Right hindlimb (tissue), 1 donor: ENCODE results near the gene TOM1L2.

Experiments
- DNase-seq: peaks from one replicate; pipeline ENCODE4 v3.0.0-alpha.2; 2018

The TOM1L2 gene

DNA sequence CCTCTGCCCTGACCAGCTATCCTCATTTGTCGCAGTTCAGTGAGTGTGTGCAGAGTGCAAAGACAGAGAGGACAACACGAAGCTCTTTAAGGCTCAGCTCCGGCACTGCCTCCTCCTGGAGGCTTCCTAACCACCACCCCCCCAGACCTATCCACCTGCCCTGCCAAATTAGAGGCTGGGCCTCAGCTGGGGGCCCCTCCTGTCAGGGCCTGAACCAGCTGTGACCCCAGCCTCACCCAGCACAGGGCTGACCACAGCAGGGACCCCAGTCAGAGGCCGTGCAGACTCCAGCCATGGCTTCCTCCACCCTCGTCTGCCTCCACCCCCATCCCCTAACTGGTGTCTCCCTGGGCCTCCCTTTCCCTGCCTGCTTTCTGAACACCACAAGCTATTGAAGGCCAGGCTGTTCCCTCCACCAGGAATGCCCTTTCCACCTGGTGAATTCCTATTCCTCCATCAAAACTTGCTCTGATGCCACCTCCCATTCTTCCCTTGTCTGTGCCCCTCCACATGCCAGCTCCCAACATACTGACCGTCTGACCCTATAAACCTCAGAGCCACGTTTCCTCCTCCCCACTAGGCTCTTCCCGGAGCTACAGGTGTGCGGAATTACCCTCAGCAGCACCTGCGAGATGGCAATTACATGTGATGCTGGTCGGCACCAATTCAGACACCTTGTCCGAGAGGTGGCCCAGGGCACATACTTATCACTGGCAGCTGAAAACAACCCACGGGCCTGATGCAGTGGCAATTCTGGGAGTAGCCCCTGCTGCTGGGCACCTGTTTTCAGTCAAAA lies 144.2 kb downstream of the TOM1L2 start:
- DNase-seq = no peak

DNA sequence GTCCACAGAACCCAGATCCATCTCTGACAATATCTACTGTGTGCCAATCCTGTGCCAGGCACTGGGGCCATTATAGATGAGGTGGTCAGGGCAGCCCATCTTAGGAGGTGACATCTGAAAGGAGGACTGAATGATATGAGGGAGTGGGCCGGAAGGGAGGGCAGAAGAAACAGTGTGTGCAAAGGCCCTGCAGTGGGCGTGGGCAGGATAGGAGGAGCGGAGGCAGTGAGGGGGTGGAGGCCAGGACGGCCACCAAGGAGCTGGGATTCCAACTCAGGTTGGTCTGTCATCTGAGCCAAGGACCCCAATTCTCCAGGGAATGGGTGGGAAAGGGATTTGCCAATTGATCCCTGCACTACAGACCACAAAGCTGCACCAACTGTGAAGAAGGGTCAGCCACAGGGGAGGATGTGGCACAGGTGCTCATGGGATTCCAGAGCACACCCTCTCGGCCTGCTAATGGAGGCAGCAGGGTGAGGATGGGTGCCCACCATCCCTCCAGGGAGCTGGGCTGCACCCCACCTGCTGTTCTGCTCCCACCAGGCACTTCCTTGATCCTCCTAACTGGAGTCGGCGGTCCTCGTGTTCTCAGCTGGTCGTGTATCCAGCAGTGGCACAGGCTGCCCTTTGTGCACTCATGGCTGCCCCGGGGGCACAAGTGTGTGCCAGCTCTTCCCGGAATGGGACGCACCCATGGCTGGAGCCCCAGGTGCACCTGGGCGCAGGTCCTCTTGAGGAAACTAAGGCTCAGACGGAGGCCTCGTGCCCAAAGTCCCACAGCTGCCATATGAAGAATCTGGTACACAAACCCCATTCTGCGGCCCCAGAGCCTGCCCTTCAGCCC lies 145.0 kb downstream of the TOM1L2 start:
- no peak for DNase-seq

- DNase-seq = no peak
These were observed 145.9 kb downstream of the TOM1L2 start for GRCh38 chr17:17826342-17826713.

DNA sequence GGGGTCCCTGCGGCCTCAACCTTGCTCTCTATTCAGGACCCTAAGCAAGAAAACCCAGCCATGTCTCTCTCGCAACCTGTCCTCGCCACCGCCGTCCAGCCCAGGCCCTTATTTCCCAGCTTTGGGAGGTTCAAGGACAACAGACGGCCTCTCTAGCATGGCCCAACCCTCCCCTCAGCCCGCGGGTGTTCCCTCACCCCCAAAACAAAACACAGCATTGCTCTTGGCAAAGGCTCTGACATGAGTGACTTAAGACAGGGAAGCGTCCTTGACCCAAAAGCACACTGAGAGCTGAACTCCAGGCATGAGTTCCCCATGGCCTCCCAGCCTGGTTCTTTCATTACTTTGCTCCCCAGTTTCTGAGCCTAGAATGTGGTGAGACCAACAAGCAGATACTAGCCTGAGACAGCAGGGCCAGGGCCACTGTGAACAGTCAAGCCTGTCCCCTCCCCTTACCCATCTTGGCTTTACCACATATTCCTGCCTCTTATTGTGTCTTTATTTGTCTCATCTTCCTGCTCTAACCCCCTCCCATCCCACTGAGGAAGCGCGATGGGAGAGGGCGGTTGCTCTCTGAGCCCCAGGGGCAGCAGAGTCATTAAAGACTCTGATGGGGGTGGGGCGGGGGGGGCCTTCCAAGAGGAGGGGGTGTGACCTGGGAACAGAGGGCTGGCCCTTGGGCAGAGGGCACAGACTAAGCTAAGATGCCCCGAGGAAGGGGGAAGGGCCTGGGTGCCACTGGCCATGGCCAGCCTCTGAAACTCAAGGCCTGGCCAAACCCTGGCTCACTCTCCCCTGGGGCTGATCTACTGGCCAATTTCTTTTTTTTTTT lies 147.2 kb downstream of the TOM1L2 start:
- DNase-seq = no peak

DNA sequence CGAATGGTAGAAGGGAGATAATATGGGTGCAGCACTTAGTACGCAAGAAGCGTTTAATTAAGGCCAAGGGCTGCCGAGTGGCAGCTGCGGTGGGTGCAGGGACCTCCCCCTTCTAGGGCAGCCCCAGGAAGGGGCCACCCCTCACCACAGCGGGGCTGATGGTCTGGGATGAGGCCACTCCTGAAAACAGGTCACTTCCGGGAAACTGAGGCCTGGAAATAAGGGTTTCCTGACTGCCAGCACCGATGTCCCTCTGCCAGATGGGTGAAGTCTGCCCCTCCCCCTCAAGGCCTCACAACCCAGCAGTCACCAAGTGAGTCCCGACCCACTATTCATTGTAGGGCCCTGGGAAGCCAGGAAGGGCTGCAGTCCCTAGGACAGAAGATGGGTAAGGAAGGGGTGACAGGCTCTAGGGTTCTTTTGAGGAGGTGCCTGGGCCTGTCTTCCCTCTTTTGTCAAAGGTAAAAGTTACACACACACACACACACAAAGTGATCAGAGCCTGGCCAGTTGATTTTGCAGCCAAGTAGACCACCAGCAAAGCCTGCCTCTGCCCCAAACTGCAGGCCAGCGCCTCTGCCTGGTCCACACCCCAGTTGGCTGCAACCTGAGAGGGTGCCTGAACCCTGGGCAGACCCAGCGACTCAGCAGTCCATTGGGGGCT lies 147.9 kb downstream of the TOM1L2 start:
- DNase-seq = no peak

DNA sequence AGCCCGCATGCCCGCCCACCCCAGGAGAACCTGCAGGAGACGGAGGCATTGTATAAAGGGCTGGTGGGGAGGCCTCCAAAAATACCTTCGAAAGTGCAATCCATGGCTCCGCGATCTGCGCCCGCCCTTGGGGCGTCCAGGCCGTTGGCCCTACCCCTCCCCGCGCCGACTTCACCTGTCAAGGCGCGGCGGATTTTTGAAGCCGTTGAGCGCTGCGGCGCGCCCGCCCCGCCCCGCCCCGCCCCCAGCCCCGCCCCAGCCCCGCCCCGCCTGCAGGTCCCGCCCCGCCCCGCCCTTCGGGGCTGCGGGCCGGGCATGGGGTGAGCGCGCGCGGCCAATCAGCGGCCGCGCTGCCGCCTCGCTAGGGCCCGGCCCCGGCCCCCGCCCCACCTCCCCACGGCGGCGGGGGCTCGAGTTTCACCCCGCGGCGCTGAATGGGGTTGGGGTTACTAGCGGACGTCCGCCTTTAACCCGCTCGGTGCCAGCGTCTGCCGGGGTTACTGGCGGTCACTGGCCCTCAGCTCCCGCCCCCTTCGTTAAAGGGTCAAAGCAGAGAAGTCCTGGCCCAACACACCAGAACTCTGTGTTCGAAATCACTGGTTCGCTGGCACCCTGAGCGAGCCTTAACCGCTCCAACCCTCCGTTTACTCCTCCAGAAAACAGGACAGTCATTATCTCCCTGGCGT lies 148.6 kb downstream of the TOM1L2 start:
- DNase-seq = peak; percentile 91

DNA sequence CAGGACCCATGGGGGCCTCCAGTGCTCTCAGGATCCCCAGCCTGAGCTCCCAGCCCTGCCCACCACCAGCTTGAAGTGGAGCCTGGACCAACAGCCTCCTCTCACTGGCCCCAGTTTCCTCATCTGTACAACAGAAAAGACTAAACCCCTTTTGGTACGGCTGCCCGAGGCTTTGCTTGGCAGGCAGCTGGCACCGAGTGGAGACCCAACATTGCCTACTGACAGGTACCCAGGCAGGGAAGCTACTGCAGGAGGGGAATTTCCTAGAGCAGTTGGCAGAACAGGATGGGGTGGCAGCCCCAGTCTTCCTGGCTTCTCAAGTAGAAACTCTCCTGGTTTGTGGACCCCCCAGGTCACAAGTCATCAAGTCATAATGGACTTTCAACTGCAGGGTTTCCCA lies 149.6 kb downstream of the TOM1L2 start:
- DNase-seq = no peak

DNA sequence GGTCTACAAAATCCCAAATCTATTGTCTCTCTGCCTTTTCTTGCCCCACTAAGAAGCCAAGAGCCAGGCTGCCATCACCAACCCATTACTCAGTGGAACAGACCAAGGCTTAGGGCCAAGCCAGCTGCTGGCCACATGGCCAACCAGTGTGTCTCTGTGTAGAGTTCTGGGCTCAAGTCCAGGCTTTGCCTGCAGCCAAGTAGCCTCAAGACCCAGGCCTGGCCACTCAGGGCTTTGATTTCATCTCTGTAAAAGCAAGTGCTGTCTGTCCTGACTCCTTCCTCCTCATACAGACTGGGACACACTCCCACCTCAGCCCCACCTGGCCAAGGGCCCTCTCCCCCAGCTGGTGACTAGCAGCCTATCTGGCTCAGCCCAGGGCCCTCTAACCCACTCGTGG lies 150.0 kb downstream of the TOM1L2 start:
- DNase-seq = no peak

DNA sequence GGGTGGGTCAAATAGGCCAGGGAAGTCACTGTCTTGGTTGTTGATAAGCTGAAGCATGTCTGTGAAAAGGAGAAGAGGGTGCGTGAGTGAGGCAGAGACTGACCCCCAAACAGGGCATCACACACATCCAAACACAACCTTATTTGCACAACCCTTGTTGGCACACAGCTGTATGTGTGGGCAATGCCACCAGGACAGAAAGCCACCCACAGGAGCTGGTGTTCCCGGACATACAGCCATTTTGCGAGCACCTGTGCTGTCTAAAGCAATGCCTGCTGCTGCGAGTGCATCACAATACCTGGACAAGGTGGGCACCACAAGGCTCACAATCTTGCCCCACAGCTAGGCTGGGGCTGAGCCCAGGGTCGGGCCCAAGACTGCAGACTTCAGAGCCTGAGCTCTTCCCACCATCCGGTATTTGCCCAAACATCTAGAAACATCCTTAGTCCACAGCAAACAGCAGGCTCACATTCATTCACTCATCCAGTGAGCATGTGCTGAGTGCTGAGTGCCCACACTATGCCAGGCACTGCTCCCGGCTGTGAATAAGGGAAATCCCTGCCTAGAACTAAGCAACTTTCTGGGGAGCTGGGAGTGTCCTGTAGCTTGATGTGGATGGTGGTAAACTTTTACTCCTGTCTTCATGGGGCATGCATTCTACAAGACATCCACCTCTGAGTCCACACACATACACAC lies 151.6 kb downstream of the TOM1L2 start:
- DNase-seq = no peak

DNA sequence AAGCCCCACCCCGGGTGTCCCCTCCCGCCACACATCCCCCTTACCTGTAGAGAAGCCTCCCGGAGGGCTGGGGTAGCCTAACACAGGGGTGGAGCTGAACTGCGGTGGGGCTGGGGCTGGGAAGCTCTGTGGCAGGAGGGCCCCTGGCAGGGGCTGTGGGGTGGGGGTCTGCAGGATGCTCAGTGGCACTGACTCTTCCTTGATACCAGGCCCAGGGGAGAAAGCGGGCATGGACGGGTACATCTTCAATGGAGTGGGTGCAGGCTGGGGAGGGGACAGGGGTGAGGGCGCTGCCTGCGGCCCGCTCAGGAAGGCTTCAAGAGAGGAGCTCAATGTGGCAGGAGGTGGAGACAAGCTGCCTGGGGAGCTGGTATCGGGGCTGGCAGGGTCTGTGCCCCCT lies 152.2 kb downstream of the TOM1L2 start:
- no peak for DNase-seq

- no peak for DNase-seq
These were observed 152.6 kb downstream of the TOM1L2 start for GRCh38 chr17:17819561-17819995.

GRCh38 chr17:17819111-17819510 lies 153.1 kb downstream of the TOM1L2 start:
- DNase-seq = no peak

DNA sequence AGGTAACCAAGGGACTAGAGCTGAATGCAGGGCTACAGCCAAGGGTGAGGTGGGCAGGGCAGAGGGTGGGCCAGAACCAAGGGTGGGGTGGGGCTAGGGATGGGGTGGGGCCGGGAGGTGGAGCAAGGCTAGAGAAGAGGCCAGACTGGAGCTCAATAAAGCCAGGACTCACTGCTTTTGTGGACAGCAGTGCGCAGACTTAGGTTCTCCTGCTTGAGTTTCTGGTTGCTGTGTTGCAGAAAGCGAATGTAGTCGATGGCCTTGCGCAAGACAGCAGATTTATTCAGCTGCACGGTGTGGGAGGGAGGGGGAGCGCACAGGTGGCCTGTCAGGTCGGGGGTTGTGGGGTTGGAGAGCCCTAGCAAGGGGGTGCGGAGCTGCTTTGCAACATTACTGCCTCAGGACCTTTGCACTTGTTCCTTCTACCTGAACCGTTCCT lies 154.1 kb downstream of the TOM1L2 start:
- no peak for DNase-seq

DNA sequence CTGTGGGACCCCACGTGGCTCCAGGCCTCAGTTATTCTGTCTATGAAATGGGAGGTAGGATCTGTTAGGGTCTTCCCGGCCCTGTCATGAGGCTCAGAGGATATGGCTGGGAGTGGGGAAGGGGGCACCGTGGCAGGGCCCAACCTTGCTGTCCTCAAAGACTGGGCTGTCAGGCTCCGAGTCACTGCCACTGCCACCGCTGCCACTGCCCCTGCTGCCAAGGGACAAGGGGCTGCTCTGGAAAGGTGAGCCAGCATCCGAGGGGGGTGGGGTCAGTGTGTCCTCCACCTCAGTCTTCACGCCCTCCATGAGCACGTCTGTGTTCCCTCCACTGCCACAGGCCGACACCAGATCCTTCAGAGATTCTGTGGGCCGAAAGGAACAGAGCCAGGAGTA lies 154.7 kb downstream of the TOM1L2 start:
- no peak for DNase-seq

DNA sequence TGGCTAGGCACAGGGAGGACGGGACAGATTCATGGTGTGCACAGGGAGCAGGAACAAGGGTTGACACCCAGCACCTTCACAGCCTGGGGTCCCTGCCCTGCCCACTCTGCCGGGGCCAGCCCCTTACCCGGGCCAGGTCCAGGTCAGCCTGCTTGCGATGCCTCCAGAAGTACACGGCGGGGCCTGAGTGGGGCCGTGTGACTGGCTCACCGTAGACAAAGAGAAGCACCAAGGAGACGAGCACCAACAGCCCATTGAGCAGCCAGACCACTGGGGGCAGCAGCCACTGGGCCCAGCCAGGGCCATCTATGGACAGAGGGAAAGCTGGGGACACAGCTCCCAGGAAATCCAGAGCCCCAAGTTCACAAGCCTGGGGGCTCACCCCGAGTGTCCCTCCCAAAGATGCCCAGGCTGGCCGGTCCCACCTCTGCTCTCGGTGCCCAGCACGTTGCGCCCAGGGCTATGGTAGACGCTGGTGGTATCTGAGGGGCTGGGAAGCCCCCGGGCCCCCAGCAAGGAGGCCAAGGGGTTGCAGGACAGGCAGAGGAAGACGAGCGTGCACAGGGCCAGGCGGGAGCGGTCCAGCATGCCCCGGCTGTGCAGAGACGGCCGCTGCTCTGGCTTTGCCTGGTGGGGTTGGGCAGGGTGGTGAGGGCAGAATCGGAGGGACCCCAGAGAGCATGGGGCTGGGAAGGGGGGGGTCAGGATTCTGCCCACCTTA lies 155.2 kb downstream of the TOM1L2 start:
- no peak for DNase-seq

- no peak for DNase-seq
These were observed 155.9 kb downstream of the TOM1L2 start for GRCh38 chr17:17816240-17816814.

DNA sequence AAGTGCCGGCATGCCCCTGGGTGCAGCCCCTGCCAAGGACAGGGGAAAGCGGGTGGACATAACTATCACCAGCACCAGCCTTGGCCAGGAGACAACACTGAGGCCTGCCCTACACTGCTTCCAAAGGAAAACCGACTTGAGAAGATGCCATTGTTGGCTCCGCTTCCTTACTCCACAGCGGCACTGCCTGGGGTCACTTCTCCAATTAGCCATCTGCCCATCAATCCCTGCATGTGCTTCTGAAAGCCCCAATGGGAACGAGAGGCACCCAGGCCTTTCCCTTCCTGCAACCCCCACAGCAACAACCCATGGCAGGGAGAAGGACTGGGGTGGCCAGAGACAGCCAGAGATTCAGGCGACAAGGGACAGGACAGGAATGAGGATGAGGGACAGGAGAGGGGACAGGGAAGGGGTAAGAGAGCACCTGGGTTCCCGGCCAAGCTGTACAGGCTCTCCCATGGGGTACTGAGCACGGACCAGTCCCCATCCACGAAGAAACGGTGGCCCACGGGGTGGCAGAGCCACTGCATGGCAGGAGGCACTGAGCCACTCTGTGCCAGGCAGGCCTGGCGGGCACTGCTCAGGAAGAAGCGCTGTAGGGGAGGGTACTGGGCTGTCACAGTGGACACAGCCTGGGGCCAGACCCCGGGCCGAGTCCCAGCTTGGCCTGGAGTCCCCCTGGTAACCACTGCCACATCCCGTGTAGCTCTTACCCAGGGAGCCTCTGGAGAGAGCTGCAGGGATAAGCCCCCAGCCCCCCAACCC lies 156.6 kb downstream of the TOM1L2 start:
- DNase-seq = no peak

GRCh38 chr17:17815062-17815406 lies 157.2 kb downstream of the TOM1L2 start:
- DNase-seq = no peak
